WI38 (cell line): ENCODE results near the gene SNTA1.

Experiments
- H3K4me3 ChIP-seq: 2 replicates; pipeline ENCODE4 v1.5.1; 2011; ENCODE audit warnings: low read depth, mild to moderate bottlenecking, control low read depth, low read length
- CTCF ChIP-seq: IDR thresholded peaks from 2 replicates; pipeline ENCODE4 v1.5.1; 2012; ENCODE audit warnings: low read depth, mild to moderate bottlenecking, control low read depth, low read length

Gene SNTA1

DNA sequence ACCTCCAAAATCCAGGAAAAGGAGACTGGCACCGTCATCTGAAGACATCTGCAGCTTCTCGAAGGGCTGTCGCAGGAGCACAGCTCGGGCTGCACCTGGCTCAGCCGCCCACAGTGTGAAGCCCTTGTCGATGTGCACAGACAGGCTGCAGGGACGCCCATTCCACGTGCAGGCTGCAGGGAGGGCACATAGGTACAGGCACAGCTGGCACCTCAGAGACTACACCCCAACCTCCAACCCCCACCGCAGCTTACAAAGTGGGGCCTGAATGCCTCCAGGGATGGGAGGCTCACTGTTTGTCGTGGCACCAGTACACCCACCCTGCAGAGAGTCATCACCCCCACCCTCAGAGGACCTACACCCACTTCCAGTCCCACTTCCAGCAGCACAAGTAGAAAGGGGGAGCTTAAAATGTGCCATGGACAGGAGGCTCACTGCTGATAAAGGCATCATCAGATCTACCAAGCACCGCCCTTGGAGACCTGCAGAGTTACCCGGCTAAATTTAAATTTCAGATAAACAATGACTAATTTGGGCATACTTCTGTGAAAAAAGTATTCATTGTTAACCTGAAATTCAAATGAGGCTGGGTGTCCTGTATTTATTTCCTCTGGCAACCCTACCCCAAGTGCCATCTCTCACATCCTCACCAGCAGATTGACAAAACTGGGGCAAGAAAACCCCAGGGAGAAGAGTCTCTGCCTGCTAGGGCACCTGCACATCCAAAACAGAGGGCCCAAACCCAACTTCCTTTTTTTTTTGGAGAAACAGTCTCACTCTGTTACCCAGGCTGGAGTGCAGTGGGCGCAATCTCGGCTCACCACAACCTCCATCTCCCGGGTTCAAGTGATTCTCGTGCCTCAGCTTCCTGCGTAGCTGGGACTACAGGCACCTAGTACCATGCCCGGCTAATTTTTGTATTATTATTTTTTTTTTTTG is 34.6 kb downstream of the SNTA1 start:
- no peak for TF ChIP-seq CTCF
- no peak overlapping the region for H3K4me3 ChIP-seq

DNA sequence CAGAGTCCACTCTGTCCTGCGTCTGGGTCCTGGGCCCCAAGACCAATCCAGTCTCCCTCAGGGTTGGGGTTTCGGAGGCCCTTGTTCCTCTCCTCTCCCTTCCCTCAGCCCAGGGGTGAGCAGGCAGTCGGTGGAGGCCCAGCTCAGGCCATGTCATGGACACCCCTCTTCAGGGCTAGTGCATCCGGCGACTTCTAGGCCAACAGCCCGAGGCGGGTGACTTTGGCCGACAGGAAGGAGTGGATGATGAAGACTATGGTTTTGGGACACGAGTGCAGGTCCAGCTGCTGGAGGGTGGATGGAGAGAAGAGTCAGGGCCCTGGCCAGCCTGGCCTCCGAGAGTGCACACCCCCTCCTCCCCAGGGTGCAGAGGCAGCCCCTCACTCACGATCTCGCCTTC is 35.2 kb downstream of the SNTA1 start:
- H3K4me3 ChIP-seq, result no peak overlapping the region
- TF ChIP-seq CTCF, result no peak

- TF ChIP-seq CTCF, result no peak
These were observed 35.8 kb downstream of the SNTA1 start for GRCh38 chr20:33407796-33408195.

DNA sequence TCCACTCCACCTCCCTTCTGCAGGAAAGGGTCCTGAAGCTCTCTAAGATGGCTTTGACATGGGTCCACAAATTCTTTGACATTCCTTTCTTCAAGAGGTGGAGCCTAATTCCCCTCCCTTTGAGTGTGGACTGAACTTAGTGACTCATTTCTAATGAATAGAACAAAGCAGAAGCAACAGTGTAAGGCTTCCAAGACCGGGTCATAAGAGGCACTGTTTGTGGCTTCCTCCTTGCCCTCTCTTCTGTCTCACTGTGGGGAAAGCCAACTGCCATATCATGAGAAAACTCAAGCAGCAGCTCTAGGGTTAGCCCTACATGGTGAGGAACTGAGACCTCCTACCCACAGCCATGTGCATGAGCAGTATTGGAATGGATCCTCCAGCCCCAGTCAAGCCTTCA is 36.3 kb downstream of the SNTA1 start:
- no peak overlapping the region for H3K4me3 ChIP-seq
- TF ChIP-seq CTCF, result no peak

More at GRCh38 chr20:33407796-33408195, 35.8 kb downstream of the SNTA1 start:
- no peak overlapping the region for H3K4me3 ChIP-seq

DNA sequence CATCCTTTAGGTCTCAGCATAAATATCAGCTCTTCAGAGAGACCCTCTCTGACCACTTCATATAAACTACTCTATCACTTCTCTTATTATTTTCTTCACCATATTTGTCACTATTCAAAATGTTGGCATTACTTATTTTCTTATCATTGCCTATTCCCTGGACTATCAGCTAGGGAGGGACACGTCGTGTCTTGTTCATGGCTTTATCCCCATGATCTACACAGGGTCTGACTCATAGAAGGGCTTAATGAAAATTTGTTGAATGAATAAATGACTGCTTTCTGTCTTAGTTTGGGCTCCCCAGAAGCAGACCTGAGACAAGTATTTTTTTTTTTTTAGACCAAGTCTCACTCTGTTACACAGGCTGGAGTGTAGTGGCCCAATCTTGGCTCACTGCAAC is 39.3 kb downstream of the SNTA1 start:
- no peak overlapping the region for H3K4me3 ChIP-seq
- TF ChIP-seq CTCF, result no peak

GRCh38 chr20:33401921-33402369 is 41.6 kb downstream of the SNTA1 start:
- TF ChIP-seq CTCF, result no peak

GRCh38 chr20:33401184-33401920 is 42.2 kb downstream of the SNTA1 start, which contains the start of gene CDK5RAP1:
TSS of gene CDK5RAP1 (minus strand) at chr20:33401519. CDS start at chr20:33397064, 4,455 bp downstream.
- no peak for TF ChIP-seq CTCF
- H3K4me3 ChIP-seq, result peak within 1 kb of the TSS; percentile 97

More at GRCh38 chr20:33401921-33402369, 41.6 kb downstream of the SNTA1 start:
- H3K4me3 ChIP-seq, result peak overlapping the region; percentile 97
